ENCODE data around the gene KIR2DL4. TPM values are rescaled to one million over a fixed set of nuclear protein-coding genes. Genes with fewer than 3 reads are reported as not detected.
"Not testable (repeated sequence)": the region's sequence is repeated elsewhere in the genome, so short reads cannot be mapped to it uniquely, and the experiment has no call there.

Gene KIR2DL4
- total and polyA plus RNA-seq, 4 donors, result 0.10 to 0.25 TPM; not detected in 2

DNA sequence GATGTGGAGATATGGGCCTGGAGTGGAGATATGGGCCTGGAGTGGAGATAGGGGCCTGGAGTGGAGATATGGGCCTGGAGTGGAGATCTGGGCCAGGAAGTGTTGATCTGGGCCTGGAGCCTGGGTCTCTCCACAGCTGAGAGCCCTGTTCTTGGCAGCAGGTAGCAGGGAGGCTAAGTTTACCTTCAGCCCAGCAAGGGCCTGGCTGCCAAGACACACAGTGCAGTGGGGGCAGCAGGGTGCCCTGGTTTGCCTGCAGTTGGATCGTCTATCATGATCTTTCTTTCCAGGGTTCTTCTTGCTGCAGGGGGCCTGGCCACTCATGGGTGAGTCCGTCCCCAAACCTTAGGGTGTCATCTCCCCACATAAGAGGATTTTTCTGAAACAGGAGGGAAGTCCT, 47.5 kb downstream of the KIR2DL4 start:
- 52% methylated on average over 2 of the region's 2 CpGs for WGBS
- TF ChIP-seq, protein P1, sequence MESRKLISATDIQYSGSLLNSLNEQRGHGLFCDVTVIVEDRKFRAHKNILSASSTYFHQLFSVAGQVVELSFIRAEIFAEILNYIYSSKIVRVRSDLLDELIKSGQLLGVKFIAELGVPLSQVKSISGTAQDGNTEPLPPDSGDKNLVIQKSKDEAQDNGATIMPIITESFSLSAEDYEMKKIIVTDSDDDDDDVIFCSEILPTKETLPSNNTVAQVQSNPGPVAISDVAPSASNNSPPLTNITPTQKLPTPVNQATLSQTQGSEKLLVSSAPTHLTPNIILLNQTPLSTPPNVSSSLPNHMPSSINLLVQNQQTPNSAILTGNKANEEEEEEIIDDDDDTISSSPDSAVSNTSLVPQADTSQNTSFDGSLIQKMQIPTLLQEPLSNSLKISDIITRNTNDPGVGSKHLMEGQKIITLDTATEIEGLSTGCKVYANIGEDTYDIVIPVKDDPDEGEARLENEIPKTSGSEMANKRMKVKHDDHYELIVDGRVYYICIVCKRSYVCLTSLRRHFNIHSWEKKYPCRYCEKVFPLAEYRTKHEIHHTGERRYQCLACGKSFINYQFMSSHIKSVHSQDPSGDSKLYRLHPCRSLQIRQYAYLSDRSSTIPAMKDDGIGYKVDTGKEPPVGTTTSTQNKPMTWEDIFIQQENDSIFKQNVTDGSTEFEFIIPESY (IDR thresholded peaks at IDR 0.05), result no peak
- TF ChIP-seq RXRA (IDR thresholded peaks at IDR 0.05), result no peak
- Histone ChIP-seq H3K4me1 (ENCODE audit: control insufficient read depth in 4 of 4, insufficient read depth in 4 of 4, low read length in 3 of 4) (no peaks in the 10 kb centered on the region), H3K36me3 (ENCODE audit: control insufficient read depth in 4 of 4, insufficient read depth in 3 of 4, low read depth in 1 of 4, low read length in 3 of 4) (no peaks in the 10 kb centered on the region), H3K27me3 (ENCODE audit: control insufficient read depth in 4 of 4, insufficient read depth in 4 of 4, low read length in 3 of 4) (no peaks in the 10 kb centered on the region), H3K9ac (ENCODE audit: low read depth in 1 of 2, low read length in 2 of 2) (no peak overlapping the region), H3K27ac (ENCODE audit: low read depth in 1 of 2, low read length in 2 of 2) (no peak overlapping the region), H3K4me3 (ENCODE audit: low read depth in 1 of 3, low read length in 3 of 3) (no peak overlapping the region), H3K9me3 (ENCODE audit: control insufficient read depth in 4 of 4, low read length in 3 of 4) (peaks cover 0 to 7% (median under 1%) of the 10 kb centered on the region in 4 donors)
- DNase-seq (ENCODE audit: low spot score), result no peak

DNA sequence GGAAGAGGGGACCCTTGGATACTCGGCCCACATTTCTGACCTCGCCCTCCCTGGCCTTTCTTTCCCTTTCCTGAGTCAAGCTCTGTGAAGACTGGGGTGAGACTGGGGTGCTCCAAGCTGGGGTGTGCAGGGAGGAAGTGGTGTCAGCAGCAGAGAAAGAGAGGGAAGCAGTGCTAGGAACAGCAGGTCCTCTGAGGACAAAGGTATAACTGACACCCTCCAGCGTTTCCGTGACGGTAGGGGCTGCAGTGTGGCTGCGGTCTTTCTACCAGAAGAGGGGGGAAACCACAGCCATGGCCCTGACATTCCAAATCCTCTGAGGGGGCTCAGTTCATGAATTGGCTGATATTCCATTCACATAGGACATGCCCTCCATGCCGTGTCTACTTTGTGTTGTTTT, 47.9 kb downstream of the KIR2DL4 start:
- Histone ChIP-seq H3K4me1 (ENCODE audit: control insufficient read depth in 4 of 4, insufficient read depth in 4 of 4, low read length in 3 of 4) (no peaks in the 10 kb centered on the region), H3K27ac (ENCODE audit: low read depth in 1 of 2, low read length in 2 of 2) (no peak overlapping the region), H3K4me3 (ENCODE audit: low read depth in 1 of 3, low read length in 3 of 3) (no peak overlapping the region), H3K36me3 (ENCODE audit: control insufficient read depth in 4 of 4, insufficient read depth in 3 of 4, low read depth in 1 of 4, low read length in 3 of 4) (no peaks in the 10 kb centered on the region), H3K9me3 (ENCODE audit: control insufficient read depth in 4 of 4, low read length in 3 of 4) (peaks cover 0 to 6% (median under 1%) of the 10 kb centered on the region in 4 donors), H3K27me3 (ENCODE audit: control insufficient read depth in 4 of 4, insufficient read depth in 4 of 4, low read length in 3 of 4) (no peaks in the 10 kb centered on the region), H3K9ac (ENCODE audit: low read depth in 1 of 2, low read length in 2 of 2) (no peak overlapping the region)
- TF ChIP-seq JUND (IDR thresholded peaks at IDR 0.05), result no peak
- TF ChIP-seq, protein P2, sequence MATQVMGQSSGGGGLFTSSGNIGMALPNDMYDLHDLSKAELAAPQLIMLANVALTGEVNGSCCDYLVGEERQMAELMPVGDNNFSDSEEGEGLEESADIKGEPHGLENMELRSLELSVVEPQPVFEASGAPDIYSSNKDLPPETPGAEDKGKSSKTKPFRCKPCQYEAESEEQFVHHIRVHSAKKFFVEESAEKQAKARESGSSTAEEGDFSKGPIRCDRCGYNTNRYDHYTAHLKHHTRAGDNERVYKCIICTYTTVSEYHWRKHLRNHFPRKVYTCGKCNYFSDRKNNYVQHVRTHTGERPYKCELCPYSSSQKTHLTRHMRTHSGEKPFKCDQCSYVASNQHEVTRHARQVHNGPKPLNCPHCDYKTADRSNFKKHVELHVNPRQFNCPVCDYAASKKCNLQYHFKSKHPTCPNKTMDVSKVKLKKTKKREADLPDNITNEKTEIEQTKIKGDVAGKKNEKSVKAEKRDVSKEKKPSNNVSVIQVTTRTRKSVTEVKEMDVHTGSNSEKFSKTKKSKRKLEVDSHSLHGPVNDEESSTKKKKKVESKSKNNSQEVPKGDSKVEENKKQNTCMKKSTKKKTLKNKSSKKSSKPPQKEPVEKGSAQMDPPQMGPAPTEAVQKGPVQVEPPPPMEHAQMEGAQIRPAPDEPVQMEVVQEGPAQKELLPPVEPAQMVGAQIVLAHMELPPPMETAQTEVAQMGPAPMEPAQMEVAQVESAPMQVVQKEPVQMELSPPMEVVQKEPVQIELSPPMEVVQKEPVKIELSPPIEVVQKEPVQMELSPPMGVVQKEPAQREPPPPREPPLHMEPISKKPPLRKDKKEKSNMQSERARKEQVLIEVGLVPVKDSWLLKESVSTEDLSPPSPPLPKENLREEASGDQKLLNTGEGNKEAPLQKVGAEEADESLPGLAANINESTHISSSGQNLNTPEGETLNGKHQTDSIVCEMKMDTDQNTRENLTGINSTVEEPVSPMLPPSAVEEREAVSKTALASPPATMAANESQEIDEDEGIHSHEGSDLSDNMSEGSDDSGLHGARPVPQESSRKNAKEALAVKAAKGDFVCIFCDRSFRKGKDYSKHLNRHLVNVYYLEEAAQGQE (IDR thresholded peaks at IDR 0.05), result no peak
- no peak for TF ChIP-seq GABPA (IDR thresholded peaks at IDR 0.05 in 1 of 2, conservative IDR thresholded peaks at IDR 0.05 in 1 of 2)
- TF ChIP-seq, protein P3, sequence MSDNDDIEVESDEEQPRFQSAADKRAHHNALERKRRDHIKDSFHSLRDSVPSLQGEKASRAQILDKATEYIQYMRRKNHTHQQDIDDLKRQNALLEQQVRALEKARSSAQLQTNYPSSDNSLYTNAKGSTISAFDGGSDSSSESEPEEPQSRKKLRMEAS (IDR thresholded peaks at IDR 0.05), result no peak
- TF ChIP-seq RXRA (IDR thresholded peaks at IDR 0.05), result no peak
- no peak for TF ChIP-seq RAD21 (IDR thresholded peaks at IDR 0.05)
- TF ChIP-seq, protein P4, sequence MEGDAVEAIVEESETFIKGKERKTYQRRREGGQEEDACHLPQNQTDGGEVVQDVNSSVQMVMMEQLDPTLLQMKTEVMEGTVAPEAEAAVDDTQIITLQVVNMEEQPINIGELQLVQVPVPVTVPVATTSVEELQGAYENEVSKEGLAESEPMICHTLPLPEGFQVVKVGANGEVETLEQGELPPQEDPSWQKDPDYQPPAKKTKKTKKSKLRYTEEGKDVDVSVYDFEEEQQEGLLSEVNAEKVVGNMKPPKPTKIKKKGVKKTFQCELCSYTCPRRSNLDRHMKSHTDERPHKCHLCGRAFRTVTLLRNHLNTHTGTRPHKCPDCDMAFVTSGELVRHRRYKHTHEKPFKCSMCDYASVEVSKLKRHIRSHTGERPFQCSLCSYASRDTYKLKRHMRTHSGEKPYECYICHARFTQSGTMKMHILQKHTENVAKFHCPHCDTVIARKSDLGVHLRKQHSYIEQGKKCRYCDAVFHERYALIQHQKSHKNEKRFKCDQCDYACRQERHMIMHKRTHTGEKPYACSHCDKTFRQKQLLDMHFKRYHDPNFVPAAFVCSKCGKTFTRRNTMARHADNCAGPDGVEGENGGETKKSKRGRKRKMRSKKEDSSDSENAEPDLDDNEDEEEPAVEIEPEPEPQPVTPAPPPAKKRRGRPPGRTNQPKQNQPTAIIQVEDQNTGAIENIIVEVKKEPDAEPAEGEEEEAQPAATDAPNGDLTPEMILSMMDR (IDR thresholded peaks at IDR 0.05; ENCODE audit: low read depth, low read length, missing input control), result no peak
- no peak for TF ChIP-seq SP1 (IDR thresholded peaks at IDR 0.05)
- TF ChIP-seq, protein P1 (IDR thresholded peaks at IDR 0.05), result no peak
- 75% methylated on average over 7 of the region's 7 CpGs for WGBS
- no peak for DNase-seq (ENCODE audit: low spot score)

DNA sequence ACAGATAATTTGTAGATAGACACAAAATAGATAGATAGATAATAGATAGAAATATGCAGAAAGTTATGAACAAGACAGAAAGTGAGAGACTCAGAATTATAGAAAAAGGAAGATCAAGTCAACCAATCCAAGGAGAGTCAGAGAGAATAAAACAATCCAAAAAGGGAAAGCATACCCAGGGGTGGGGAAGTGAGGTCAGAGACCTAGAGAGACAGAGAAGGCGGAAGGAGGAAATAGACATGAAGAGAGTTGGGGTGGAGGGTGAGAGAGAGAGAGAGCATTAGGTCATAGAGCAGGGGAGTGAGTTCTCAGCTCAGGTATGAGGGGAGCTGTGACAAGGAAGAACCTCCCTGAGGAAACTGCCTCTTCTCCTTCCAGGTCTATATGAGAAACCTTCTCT, 51.8 kb downstream of the KIR2DL4 start:
- H3K36me3 ChIP-seq (ENCODE audit: control insufficient read depth in 4 of 4, insufficient read depth in 3 of 4, low read depth in 1 of 4, low read length in 3 of 4); DNase-seq (ENCODE audit: low spot score); H3K9ac ChIP-seq (ENCODE audit: low read depth in 1 of 2, low read length in 2 of 2); H3K4me1 ChIP-seq (ENCODE audit: control insufficient read depth in 4 of 4, insufficient read depth in 4 of 4, low read length in 3 of 4); H3K27me3 ChIP-seq (ENCODE audit: control insufficient read depth in 4 of 4, insufficient read depth in 4 of 4, low read length in 3 of 4); H3K27ac ChIP-seq (ENCODE audit: low read depth in 1 of 2, low read length in 2 of 2); H3K9me3 ChIP-seq (ENCODE audit: control insufficient read depth in 4 of 4, low read length in 3 of 4); H3K4me3 ChIP-seq (ENCODE audit: low read depth in 1 of 3, low read length in 3 of 3): not testable (repeated sequence)
- WGBS, result 61% methylated on average over 1 of the region's 1 CpG

DNA sequence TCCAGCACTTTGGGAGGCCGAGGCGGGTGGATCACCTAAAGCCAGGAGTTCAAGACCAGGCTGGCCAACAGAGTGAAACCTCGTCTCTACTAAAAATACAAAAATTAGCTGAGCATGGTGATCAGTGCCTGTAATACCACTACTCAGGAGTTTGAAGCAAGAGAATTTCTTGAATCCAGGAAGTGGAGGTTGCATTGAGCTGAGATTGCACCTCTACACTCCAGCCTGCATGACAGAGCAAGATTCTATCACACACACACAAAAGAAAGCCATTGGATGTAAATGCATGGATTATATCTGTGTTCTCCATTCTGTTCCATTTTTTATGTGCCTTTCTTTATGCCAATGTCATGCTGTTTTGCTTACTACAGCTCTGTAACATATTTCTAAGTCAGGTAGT, 55.1 kb downstream of the KIR2DL4 start:
- DNase-seq (ENCODE audit: low spot score); H3K4me1 ChIP-seq (ENCODE audit: control insufficient read depth in 4 of 4, insufficient read depth in 4 of 4, low read length in 3 of 4); H3K36me3 ChIP-seq (ENCODE audit: control insufficient read depth in 4 of 4, insufficient read depth in 3 of 4, low read depth in 1 of 4, low read length in 3 of 4); H3K27me3 ChIP-seq (ENCODE audit: control insufficient read depth in 4 of 4, insufficient read depth in 4 of 4, low read length in 3 of 4); H3K4me3 ChIP-seq (ENCODE audit: low read depth in 1 of 3, low read length in 3 of 3); H3K9ac ChIP-seq (ENCODE audit: low read depth in 1 of 2, low read length in 2 of 2); H3K9me3 ChIP-seq (ENCODE audit: control insufficient read depth in 4 of 4, low read length in 3 of 4); H3K27ac ChIP-seq (ENCODE audit: low read depth in 1 of 2, low read length in 2 of 2): not testable (repeated sequence)
- WGBS, result 58% methylated on average over 3 of the region's 3 CpGs
